ENCODE data around the gene CFAP91. TPM values are rescaled to one million over a fixed set of nuclear protein-coding genes. Genes with fewer than 3 reads are reported as not detected.
"Not testable (repeated sequence)": the region's sequence is repeated elsewhere in the genome, so short reads cannot be mapped to it uniquely, and the experiment has no call there.

The CFAP91 gene
- total RNA-seq, 1 donor from 2014 or later: not detected

GRCh38 chr3:119673875-119674274, 28.9 kb upstream of the CFAP91 start:
- no peaks in the 10 kb centered on the region for H3K27me3 Mint-ChIP-seq (ENCODE audit: unreplicated experiment)
- H3K9me3 Mint-ChIP-seq (ENCODE audit: unreplicated experiment): no peaks in the 10 kb centered on the region
- no peak overlapping the region for H3K27ac Mint-ChIP-seq (ENCODE audit: unreplicated experiment)
- no peak for TF ChIP-seq CTCF (IDR thresholded peaks at IDR 0.05)
- H3K4me3 Mint-ChIP-seq (ENCODE audit: unreplicated experiment): no peak overlapping the region
- peaks cover 19% of the 10 kb centered on the region for H3K36me3 Mint-ChIP-seq (ENCODE audit: unreplicated experiment)
- no peak for DNase-seq (ENCODE audit: extremely low spot score, unreplicated experiment)
- peaks cover 34% of the 10 kb centered on the region for H3K4me1 Mint-ChIP-seq (ENCODE audit: unreplicated experiment)

- H3K27ac Mint-ChIP-seq (ENCODE audit: unreplicated experiment): no peak overlapping the region
- H3K27me3 Mint-ChIP-seq (ENCODE audit: unreplicated experiment): no peaks in the 10 kb centered on the region
- peak overlapping the region; percentile 84 for H3K4me3 Mint-ChIP-seq (ENCODE audit: unreplicated experiment)
Measured at GRCh38 chr3:119675188-119675874, 27.5 kb upstream of the CFAP91 start.

GRCh38 chr3:119676020-119676419, 26.8 kb upstream of the CFAP91 start:
- Mint-ChIP-seq H3K9me3 (ENCODE audit: unreplicated experiment) (no peaks in the 10 kb centered on the region), H3K27me3 (ENCODE audit: unreplicated experiment) (no peaks in the 10 kb centered on the region), H3K27ac (ENCODE audit: unreplicated experiment) (no peak overlapping the region), H3K4me1 (ENCODE audit: unreplicated experiment) (peaks cover 20% of the 10 kb centered on the region), H3K36me3 (ENCODE audit: unreplicated experiment) (peaks cover 14% of the 10 kb centered on the region), H3K4me3 (ENCODE audit: unreplicated experiment) (peak overlapping the region; percentile 84)
- TF ChIP-seq CTCF (IDR thresholded peaks at IDR 0.05): no peak
- DNase-seq (ENCODE audit: extremely low spot score, unreplicated experiment): no peak

More at GRCh38 chr3:119675188-119675874, 27.5 kb upstream of the CFAP91 start:
- Mint-ChIP-seq H3K4me1 (ENCODE audit: unreplicated experiment) (peaks cover 23% of the 10 kb centered on the region), H3K9me3 (ENCODE audit: unreplicated experiment) (no peaks in the 10 kb centered on the region), H3K36me3 (ENCODE audit: unreplicated experiment) (peaks cover 14% of the 10 kb centered on the region)
- no peak for TF ChIP-seq CTCF (IDR thresholded peaks at IDR 0.05)
- DNase-seq (ENCODE audit: extremely low spot score, unreplicated experiment): no peak

DNA sequence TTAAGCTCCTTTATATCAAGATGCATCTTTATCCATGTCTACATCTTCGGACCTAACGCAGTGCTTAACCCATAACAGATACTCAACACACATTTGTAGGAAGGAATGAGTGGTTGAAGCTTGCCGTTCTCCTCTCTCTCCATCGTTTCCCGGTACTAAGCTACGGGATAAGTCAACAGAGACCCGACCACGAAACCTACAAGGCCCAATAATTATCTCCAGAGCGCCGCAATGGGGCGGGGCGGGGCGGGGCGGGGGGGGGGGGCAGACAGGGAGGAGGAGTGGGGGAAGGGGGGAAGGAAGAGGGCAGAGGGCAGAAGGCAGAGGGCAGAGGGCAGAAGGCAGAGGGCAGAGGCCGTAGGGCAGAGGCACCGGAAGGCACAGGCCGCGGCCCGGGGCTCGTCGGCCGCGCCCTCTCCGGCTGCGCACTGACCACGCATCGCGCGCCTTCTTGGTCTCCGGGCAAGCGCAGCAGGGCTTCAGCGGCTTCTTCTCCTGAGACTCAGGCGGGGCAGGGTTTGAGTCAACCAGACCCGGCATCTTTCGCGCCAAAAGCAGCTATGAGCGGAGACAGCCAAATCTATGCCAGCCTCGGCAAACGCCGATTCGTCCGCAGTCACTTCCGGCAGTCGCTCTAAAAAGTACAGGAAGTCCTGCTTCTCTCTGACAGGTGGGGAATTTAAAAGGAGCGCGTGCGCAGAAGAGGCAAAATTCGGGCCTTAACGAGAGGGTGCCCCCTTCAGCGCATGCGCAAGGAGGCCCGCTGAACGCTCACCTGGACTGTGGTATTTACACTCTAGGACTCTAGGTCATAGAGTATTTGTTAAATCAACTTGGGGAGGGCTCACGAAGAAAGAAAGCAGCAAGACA, 25.8 kb upstream of the CFAP91 start, which contains the start of gene COX17:
Gene COX17, minus strand, starts transcription at position 636 of the 870 bp plus-strand sequence. Its CDS starts 96 bp downstream, at position 540.
- Mint-ChIP-seq H3K9me3 (ENCODE audit: unreplicated experiment) (no peaks in the 10 kb centered on the region), H3K4me3 (ENCODE audit: unreplicated experiment) (peak within 1 kb of the TSS; percentile 84), H3K27me3 (ENCODE audit: unreplicated experiment) (no peaks in the 10 kb centered on the region), H3K36me3 (ENCODE audit: unreplicated experiment) (peaks cover 14% of the 10 kb centered on the region), H3K4me1 (ENCODE audit: unreplicated experiment) (peaks cover 20% of the 10 kb centered on the region), H3K27ac (ENCODE audit: unreplicated experiment) (peak within 1 kb of the TSS; percentile 94)
- DNase-seq (ENCODE audit: extremely low spot score, unreplicated experiment): peak; percentile 96
- no peak for TF ChIP-seq CTCF (IDR thresholded peaks at IDR 0.05)

- Mint-ChIP-seq H3K36me3 (ENCODE audit: unreplicated experiment) (peaks cover 14% of the 10 kb centered on the region), H3K27ac (ENCODE audit: unreplicated experiment) (peak overlapping the region; percentile 94), H3K4me3 (ENCODE audit: unreplicated experiment) (peak overlapping the region; percentile 84), H3K9me3 (ENCODE audit: unreplicated experiment) (no peaks in the 10 kb centered on the region), H3K27me3 (ENCODE audit: unreplicated experiment) (no peaks in the 10 kb centered on the region), H3K4me1 (ENCODE audit: unreplicated experiment) (peaks cover 20% of the 10 kb centered on the region)
- no peak for TF ChIP-seq CTCF (IDR thresholded peaks at IDR 0.05)
- DNase-seq (ENCODE audit: extremely low spot score, unreplicated experiment): no peak
Measured at GRCh38 chr3:119677641-119677934, 25.2 kb upstream of the CFAP91 start.

GRCh38 chr3:119678209-119678608, 24.6 kb upstream of the CFAP91 start:
- not testable (repeated sequence) for DNase-seq (ENCODE audit: extremely low spot score, unreplicated experiment); H3K4me3 Mint-ChIP-seq (ENCODE audit: unreplicated experiment); H3K27me3 Mint-ChIP-seq (ENCODE audit: unreplicated experiment); H3K36me3 Mint-ChIP-seq (ENCODE audit: unreplicated experiment); H3K27ac Mint-ChIP-seq (ENCODE audit: unreplicated experiment); H3K9me3 Mint-ChIP-seq (ENCODE audit: unreplicated experiment)
- H3K4me1 Mint-ChIP-seq (ENCODE audit: unreplicated experiment): peaks cover 20% of the 10 kb centered on the region
